Neural progenitor cell (in vitro differentiated cells): Measurements from ENCODE around the gene SUOX.
"Not testable (repeated sequence)": the region's sequence is repeated elsewhere in the genome, so short reads cannot be mapped to it uniquely, and the experiment has no call there.

Source experiments
- EZH2 ChIP-seq: fragments of 200-600 bp; sonication (generic); IDR thresholded peaks from 2 replicates; pipeline ENCODE4 v1.6.1; 2017; ENCODE audit warnings: antibody characterized with exemption, mild to moderate bottlenecking, moderate library complexity
- EZH2phosphoT487 ChIP-seq: fragments of 200-600 bp; sonication (generic); IDR thresholded peaks from 2 replicates; pipeline ENCODE4 v1.6.1; 2017; ENCODE audit warnings: antibody characterized with exemption
- TF ChIP-seq, protein P1 (sequence below): fragments of 200-600 bp; sonication (generic); IDR thresholded peaks from 2 replicates; pipeline ENCODE4 v1.5.1; 2017; ENCODE audit warnings: antibody characterized with exemption, mild to moderate bottlenecking

DNA sequence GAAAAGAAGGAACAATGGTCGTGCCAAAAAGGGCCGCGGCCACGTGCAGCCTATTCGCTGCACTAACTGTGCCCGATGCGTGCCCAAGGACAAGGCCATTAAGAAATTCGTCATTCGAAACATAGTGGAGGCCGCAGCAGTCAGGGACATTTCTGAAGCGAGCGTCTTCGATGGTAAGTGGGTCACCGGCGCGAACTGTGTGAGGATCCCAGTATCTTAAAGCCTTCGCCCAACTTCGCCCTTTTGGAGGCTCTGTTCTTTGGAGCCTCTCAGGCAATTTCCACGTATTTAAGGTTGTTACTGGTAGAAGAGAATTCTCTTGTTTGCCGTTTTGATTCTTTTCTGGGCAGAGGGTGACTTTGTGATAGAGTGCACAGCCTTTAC is 45.3 kb downstream of the SUOX start:
- TF ChIP-seq, protein P1, sequence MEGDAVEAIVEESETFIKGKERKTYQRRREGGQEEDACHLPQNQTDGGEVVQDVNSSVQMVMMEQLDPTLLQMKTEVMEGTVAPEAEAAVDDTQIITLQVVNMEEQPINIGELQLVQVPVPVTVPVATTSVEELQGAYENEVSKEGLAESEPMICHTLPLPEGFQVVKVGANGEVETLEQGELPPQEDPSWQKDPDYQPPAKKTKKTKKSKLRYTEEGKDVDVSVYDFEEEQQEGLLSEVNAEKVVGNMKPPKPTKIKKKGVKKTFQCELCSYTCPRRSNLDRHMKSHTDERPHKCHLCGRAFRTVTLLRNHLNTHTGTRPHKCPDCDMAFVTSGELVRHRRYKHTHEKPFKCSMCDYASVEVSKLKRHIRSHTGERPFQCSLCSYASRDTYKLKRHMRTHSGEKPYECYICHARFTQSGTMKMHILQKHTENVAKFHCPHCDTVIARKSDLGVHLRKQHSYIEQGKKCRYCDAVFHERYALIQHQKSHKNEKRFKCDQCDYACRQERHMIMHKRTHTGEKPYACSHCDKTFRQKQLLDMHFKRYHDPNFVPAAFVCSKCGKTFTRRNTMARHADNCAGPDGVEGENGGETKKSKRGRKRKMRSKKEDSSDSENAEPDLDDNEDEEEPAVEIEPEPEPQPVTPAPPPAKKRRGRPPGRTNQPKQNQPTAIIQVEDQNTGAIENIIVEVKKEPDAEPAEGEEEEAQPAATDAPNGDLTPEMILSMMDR = not testable (repeated sequence)
- TF ChIP-seq EZH2, EZH2phosphoT487: not testable (repeated sequence)
